BE2C (cell line): ENCODE results near the gene PRKN.

Source experiments
- DNase-seq: peaks from one replicate; pipeline ENCODE4 v3.0.0-alpha.2; 2020
- H3K27me3 ChIP-seq: fragments of 250-450 bp; sonication (Bioruptor Pico); 2 replicates; pipeline ENCODE4 v1.5.1; 2020; ENCODE audit warnings: mild to moderate bottlenecking
- H3K36me3 ChIP-seq: fragments of 250-450 bp; sonication (Bioruptor Pico); 2 replicates; pipeline ENCODE4 v1.5.1; 2020; ENCODE audit warnings: mild to moderate bottlenecking
- H3K4me1 ChIP-seq: fragments of 250-450 bp; sonication (Bioruptor Pico); 2 replicates; pipeline ENCODE4 v1.5.1; 2020
- H3K4me3 ChIP-seq: 2 replicates; pipeline ENCODE4 v1.5.1; 2011; ENCODE audit warnings: low read depth, low read length
- H3K9me3 ChIP-seq: fragments of 250-450 bp; sonication (Bioruptor Pico); 2 replicates; pipeline ENCODE4 v1.5.1; 2020
- CTCF ChIP-seq: IDR thresholded peaks from 2 replicates; pipeline ENCODE4 v1.5.1; 2012; ENCODE audit warnings: mild to moderate bottlenecking, low read depth, low read length

PRKN gene

DNA sequence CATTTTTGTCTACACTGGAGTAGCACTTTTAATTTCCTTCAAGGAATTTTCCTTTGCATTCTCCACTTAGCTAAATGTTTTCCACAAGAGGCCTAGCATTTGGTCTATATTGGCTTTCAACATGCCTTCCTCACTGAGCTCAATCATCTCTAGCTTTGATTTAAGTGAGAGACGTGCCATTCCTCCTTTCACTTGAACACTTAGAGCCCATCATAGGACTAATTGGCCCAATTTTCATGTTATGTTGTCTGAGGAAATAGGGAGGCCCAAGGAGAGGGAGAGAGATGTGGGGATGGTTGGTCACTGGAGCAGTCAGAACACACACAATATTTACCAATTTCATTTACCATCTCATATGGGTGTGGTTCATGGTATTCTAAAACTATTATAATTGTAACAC is 645.0 kb downstream of the PRKN start:
- Histone ChIP-seq H3K4me3 (no peak overlapping the region), H3K9me3 (no peaks in the 10 kb centered on the region), H3K4me1 (no peaks in the 10 kb centered on the region), H3K36me3 (no peaks in the 10 kb centered on the region), H3K27me3 (no peaks in the 10 kb centered on the region)
- DNase-seq: no peak
- TF ChIP-seq CTCF: no peak

- Histone ChIP-seq H3K4me3 (no peak overlapping the region), H3K4me1 (no peaks in the 10 kb centered on the region), H3K27me3 (no peaks in the 10 kb centered on the region), H3K36me3 (no peaks in the 10 kb centered on the region), H3K9me3 (no peaks in the 10 kb centered on the region)
- TF ChIP-seq CTCF: no peak
- DNase-seq: no peak
Measured at GRCh38 chr6:162078667-162079066, 648.9 kb downstream of the PRKN start.

GRCh38 chr6:162078126-162078525 is 649.4 kb downstream of the PRKN start:
- DNase-seq: no peak
- Histone ChIP-seq H3K27me3 (no peaks in the 10 kb centered on the region), H3K4me3 (no peak overlapping the region), H3K36me3 (no peaks in the 10 kb centered on the region), H3K4me1 (no peaks in the 10 kb centered on the region), H3K9me3 (no peaks in the 10 kb centered on the region)
- no peak for TF ChIP-seq CTCF

DNA sequence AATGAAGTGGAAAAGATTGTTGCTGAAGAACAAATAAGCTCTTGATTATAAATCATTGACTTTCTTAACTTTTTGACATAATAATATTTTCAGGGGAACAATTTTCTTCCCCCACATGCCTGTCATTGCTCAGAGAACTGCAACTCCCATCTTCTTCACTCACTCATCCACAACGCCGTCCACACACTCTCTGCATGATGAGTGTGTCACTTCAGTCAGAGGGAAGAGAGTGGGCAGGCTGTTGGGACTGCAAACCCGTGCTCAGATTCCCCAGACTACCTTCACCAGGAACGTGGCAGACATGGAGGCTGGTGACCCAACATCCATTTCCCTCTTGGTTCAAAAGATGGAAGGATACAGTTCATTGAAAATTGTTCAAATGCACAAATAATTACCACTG is 650.8 kb downstream of the PRKN start:
- Histone ChIP-seq H3K9me3 (no peaks in the 10 kb centered on the region), H3K27me3 (no peaks in the 10 kb centered on the region), H3K4me1 (no peaks in the 10 kb centered on the region), H3K4me3 (no peak overlapping the region), H3K36me3 (no peaks in the 10 kb centered on the region)
- no peak for TF ChIP-seq CTCF
- no peak for DNase-seq

GRCh38 chr6:162074641-162075275 is 652.8 kb downstream of the PRKN start:
- no peak for DNase-seq
- Histone ChIP-seq H3K4me3 (no peak overlapping the region), H3K27me3 (no peaks in the 10 kb centered on the region), H3K9me3 (no peaks in the 10 kb centered on the region), H3K4me1 (no peaks in the 10 kb centered on the region), H3K36me3 (no peaks in the 10 kb centered on the region)
- TF ChIP-seq CTCF: no peak

DNA sequence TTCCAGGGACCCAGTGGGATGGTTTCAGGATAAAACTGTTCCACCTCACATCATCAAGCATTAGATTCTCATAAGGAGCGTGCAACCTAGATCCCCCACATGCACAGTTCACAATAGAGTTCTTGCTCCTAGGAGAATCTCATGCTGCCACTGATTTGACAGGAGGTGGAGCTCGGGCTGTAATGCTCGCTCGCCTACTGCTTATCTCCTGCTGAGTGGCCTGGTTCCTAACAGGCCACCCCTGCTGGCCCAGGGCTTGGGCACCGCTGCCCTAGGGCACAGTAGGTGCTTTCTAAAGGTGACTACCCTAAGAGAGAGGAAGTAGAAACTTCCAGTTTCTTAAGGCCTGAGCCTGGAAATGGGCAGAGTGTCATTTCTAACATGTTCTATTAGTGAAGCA is 656.9 kb downstream of the PRKN start:
- H3K4me1 ChIP-seq: no peaks in the 10 kb centered on the region
- H3K36me3 ChIP-seq: no peaks in the 10 kb centered on the region
- no peak overlapping the region for H3K4me3 ChIP-seq
- no peaks in the 10 kb centered on the region for H3K27me3 ChIP-seq
- no peak for DNase-seq
- no peaks in the 10 kb centered on the region for H3K9me3 ChIP-seq
- TF ChIP-seq CTCF: no peak
